GM23338 (cell line): ENCODE measurements around the gene GALNT11. TPM values are rescaled to one million over a fixed set of nuclear protein-coding genes. Genes with fewer than 3 reads are reported as not detected.

Experiments used
- ATAC-seq: fragments of 200-7000 bp; cut with Tn5 transposase; 3 replicates; pipeline ENCODE4 v1.9.1; 2020
- DNase-seq: peaks from one replicate; pipeline ENCODE4 v3.0.0-alpha.2; 2015; ENCODE audit warnings: low spot score
- H2AFZ ChIP-seq: fragments of 200-600 bp; sonication (generic); 2 replicates; pipeline ENCODE4 v1.8.0; 2016; ENCODE audit warnings: antibody characterized with exemption, mild to moderate bottlenecking, moderate library complexity
- H3F3A ChIP-seq: fragments of 200-600 bp; sonication (generic); replicated peaks from 2 replicates; pipeline ENCODE4 v1.8.0; 2017; ENCODE audit warnings: antibody characterized with exemption, mixed run types, low read depth
- H3K27ac ChIP-seq: fragments of 200-600 bp; sonication (generic); 2 replicates; pipeline ENCODE4 v1.6.1; 2016; ENCODE audit warnings: low read depth
- H3K27me3 ChIP-seq: fragments of 200-600 bp; sonication (generic); 2 replicates; pipeline ENCODE4 v1.8.0; 2016; ENCODE audit warnings: mild to moderate bottlenecking, mixed run types, moderate library complexity; ENCODE audit not compliant: insufficient read depth
- H3K36me3 ChIP-seq: fragments of 200-600 bp; sonication (generic); 2 replicates; pipeline ENCODE4 v1.8.0; 2016; ENCODE audit warnings: mild to moderate bottlenecking; ENCODE audit not compliant: insufficient read depth
- H3K4me1 ChIP-seq: fragments of 200-600 bp; sonication (generic); 2 replicates; pipeline ENCODE4 v1.8.0; 2016; ENCODE audit warnings: mild to moderate bottlenecking, moderate library complexity; ENCODE audit not compliant: insufficient read depth
- H3K4me2 ChIP-seq: fragments of 200-600 bp; sonication (generic); 2 replicates; pipeline ENCODE4 v1.7.1; 2017; ENCODE audit warnings: mixed run types
- H3K4me3 ChIP-seq: fragments of 200-600 bp; sonication (generic); 2 replicates; pipeline ENCODE4 v1.6.1; 2016; ENCODE audit warnings: mixed run types
- H3K79me2 ChIP-seq: fragments of 200-600 bp; sonication (generic); replicated peaks from 2 replicates; pipeline ENCODE4 v1.8.0; 2017; ENCODE audit warnings: mild to moderate bottlenecking; ENCODE audit not compliant: insufficient read depth
- H3K9me2 ChIP-seq: fragments of 200-600 bp; sonication (generic); 2 replicates; pipeline ENCODE4 v1.8.0; 2017; ENCODE audit not compliant: insufficient read depth
- H4K20me1 ChIP-seq: fragments of 200-600 bp; sonication (generic); replicated peaks from 2 replicates; pipeline ENCODE4 v1.8.0; 2017; ENCODE audit warnings: mild to moderate bottlenecking; ENCODE audit not compliant: insufficient read depth
- H3K27ac Mint-ChIP-seq: 2 replicates; pipeline ENCODE4 v1.8.0; 2020; ENCODE audit warnings: inconsistent platforms, mild to moderate bottlenecking, moderate library complexity, mixed read lengths
- H3K27me3 Mint-ChIP-seq: 3 replicates; pipeline ENCODE4 v1.8.0; 2022; ENCODE audit warnings: low read depth, mild to moderate bottlenecking, moderate library complexity, mixed read lengths, inconsistent platforms; ENCODE audit not compliant: insufficient read depth, poor library complexity
- H3K36me3 Mint-ChIP-seq: 3 replicates; pipeline ENCODE4 v1.8.0; 2021; ENCODE audit warnings: low read depth, mild to moderate bottlenecking, inconsistent platforms, moderate library complexity, mixed read lengths
- H3K4me1 Mint-ChIP-seq: 3 replicates; pipeline ENCODE4 v1.8.0; 2020; ENCODE audit warnings: mild to moderate bottlenecking, inconsistent platforms, mixed read lengths
- H3K4me3 Mint-ChIP-seq: 3 replicates; pipeline ENCODE4 v1.8.0; 2021; ENCODE audit warnings: moderate library complexity, mild to moderate bottlenecking, inconsistent platforms, mixed read lengths
- H3K9me3 Mint-ChIP-seq: 3 replicates; pipeline ENCODE4 v1.8.0; 2020; ENCODE audit warnings: moderate library complexity, mild to moderate bottlenecking, inconsistent platforms, mixed read lengths
- CTCF ChIP-seq, 2 experiments: fragments of 200-600 bp in 1 of 2; sonication (generic) in 1 of 2; conservative IDR thresholded peaks; 2 replicates each; pipeline versions ENCODE4 v1.5.1 to v1.6.1; 2016 to 2017; ENCODE audit warnings: antibody characterized with exemption in 2 of 2, low read depth in 2 of 2, mild to moderate bottlenecking in 2 of 2, moderate library complexity in 1 of 2
- NANOG ChIP-seq: IDR thresholded peaks from 2 replicates; pipeline ENCODE4 v1.6.1; 2016; ENCODE audit warnings: antibody characterized with exemption, borderline replicate concordance
- REST ChIP-seq: IDR thresholded peaks from one replicate; pipeline ENCODE4 v1.6.1; 2018; ENCODE audit warnings: antibody characterized with exemption; ENCODE audit not compliant: unreplicated experiment
- ZNF331 ChIP-seq: fragments of 250-450 bp; sonication (Bioruptor Pico); IDR thresholded peaks from 2 replicates; pipeline ENCODE4 v1.5.0; 2020; ENCODE audit warnings: low read depth, mild to moderate bottlenecking, moderate library complexity
- ZNF462 ChIP-seq: fragments of 250-450 bp; sonication (Bioruptor Pico); IDR thresholded peaks from 2 replicates; pipeline ENCODE4 v1.5.0; 2020; ENCODE audit warnings: mild to moderate bottlenecking, moderate library complexity
- polyA plus RNA-seq: library from polyadenylated mRNA; unstranded; fragments of >200 nt; fragmentation: Nextera tagmentation; extraction: Ambion mirVana; gene quantifications from 2 replicates; pipeline ENCODE4 v1.2.1, GENCODE V29; 2016
- total RNA-seq: library from RNA; depleted of rRNA; stranded (reverse); fragments of >200 nt; shearing (Covaris generic); gene quantifications from 2 replicates; pipeline ENCODE4 v1.2.3, GENCODE V29; 2014

The GALNT11 gene
- total and polyA plus RNA-seq, 2 experiments from 2014 or later: 16.1 to 33.6 TPM

- TF ChIP-seq ZNF462 (CRISPR knock-in tag) (no peak), ZNF331 (CRISPR knock-in tag) (no peak), NANOG (no peak)
These were observed 82.5 kb downstream of the GALNT11 start (continued) for GRCh38 chr7:152107945-152108344.

GRCh38 chr7:152108359-152108758 is 82.9 kb downstream of the GALNT11 start:
- Histone ChIP-seq H3F3A (no peaks in the 10 kb centered on the region), H3K36me3 (no peaks in the 10 kb centered on the region), H3K4me2 (no peak overlapping the region), H3K9me2 (no peaks in the 10 kb centered on the region), H3K4me1 (no peaks in the 10 kb centered on the region), H4K20me1 (no peaks in the 10 kb centered on the region), H2AFZ (no peak overlapping the region), H3K27ac (no peak overlapping the region), H3K79me2 (no peaks in the 10 kb centered on the region), H3K4me3 (no peak overlapping the region), H3K27me3 (no peaks in the 10 kb centered on the region)
- TF ChIP-seq REST (no peak), CTCF (conservative IDR thresholded peaks at IDR 0.05; ENCODE audit: low read depth in 2 of 2) (peak in 1 of 2 experiments; percentile 23; a peak in 1 of 4 replicates)
- Mint-ChIP-seq H3K4me3 (no peak overlapping the region), H3K9me3 (no peaks in the 10 kb centered on the region), H3K4me1 (no peaks in the 10 kb centered on the region; the same call in 2 of the 3 replicates), H3K27me3 (peaks cover 4% of the 10 kb centered on the region), H3K27ac (no peak overlapping the region), H3K36me3 (peaks cover 8% of the 10 kb centered on the region; the same call in 2 of the 3 replicates)
- ATAC-seq: peak; percentile 76
- no peak for DNase-seq
